Activated CD8-positive, alpha-beta memory T cell treated with anti-CD3 and anti-CD28 coated beads, Interleukin-2, amount 50 U/mL, for 24 hours (primary cell): ENCODE measurements around the gene ULBP2.
A peak's percentile ranks its signal among the peaks of the same experiment; 100 is the strongest.

ENCODE experiments used
- DNase-seq: peaks from one replicate; pipeline ENCODE4 v3.0.0-alpha.2; 2020; ENCODE audit errors: extremely low read depth

Gene ULBP2, protein sequence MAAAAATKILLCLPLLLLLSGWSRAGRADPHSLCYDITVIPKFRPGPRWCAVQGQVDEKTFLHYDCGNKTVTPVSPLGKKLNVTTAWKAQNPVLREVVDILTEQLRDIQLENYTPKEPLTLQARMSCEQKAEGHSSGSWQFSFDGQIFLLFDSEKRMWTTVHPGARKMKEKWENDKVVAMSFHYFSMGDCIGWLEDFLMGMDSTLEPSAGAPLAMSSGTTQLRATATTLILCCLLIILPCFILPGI

DNA sequence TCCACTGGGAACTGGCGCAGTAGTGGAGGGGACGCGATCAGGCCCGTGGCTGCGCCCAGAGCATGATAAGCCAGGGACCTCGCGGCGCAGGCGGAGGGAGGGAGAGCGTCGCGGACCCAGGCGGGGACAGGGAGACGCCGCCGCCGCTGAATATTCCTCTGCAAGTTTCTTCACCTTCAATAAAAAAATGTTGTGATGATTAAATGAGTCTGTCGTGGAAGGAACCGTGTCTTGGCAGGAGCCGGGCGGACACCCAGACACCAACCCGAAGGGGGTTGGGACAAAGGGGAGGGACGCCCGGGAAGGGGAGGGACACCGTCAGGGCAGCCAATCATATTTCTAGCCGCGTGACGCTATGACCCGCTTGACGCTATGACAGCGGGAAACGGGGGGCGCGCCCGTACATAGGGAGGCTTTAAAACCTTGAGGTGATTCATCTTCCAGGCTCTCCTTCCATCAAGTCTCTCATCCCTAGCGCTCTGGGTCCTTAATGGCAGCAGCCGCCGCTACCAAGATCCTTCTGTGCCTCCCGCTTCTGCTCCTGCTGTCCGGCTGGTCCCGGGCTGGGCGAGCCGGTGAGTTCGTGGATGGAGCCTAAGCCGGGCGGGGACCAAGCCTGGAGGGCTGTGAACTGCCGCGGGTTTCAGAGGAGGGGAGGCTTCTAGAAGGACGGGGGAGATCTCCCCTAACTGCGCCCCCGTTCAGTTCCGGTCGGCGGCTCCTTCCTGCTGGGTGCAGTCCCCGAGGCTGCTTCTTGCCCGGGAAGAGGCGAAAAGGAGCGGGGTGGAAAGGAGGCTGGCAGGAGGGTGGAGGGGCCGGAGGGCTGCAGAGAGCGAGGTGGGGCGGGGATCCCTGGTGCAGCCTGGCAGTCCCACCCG lies at the start of gene ULBP2:
Gene ULBP2, plus strand, starts transcription at position 432 of the 878 bp plus-strand sequence. Its CDS starts 59 bp downstream, at position 491.
- peak; percentile 74 for DNase-seq

DNA sequence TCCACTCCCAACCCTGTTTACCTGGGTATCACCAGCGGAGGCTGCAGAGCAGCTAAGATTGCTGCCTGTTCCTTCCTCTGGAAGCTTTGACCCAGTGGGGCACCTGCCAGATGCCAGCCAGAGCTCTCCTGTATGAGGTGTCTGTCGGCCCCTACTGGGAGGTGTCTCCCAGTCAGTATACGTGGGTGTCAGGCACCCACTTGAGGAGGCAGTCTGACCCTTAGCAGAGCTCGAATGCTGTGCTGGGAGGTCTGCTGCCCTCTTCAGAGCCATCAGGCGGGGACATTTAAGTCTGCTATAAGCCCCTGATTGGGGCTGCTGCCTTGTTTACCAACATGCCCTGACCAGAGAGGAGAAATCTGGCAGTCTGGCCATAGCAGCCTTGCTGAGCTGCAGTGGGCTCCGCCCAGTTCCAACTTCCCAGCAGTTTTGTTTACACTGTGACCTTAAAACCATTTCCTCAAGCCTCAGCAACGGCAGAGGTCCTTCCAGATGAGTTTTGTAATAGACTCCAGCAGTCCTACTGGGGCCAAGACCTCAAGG lies 46.7 kb upstream of the ULBP2 start:
- DNase-seq, result no peak

DNA sequence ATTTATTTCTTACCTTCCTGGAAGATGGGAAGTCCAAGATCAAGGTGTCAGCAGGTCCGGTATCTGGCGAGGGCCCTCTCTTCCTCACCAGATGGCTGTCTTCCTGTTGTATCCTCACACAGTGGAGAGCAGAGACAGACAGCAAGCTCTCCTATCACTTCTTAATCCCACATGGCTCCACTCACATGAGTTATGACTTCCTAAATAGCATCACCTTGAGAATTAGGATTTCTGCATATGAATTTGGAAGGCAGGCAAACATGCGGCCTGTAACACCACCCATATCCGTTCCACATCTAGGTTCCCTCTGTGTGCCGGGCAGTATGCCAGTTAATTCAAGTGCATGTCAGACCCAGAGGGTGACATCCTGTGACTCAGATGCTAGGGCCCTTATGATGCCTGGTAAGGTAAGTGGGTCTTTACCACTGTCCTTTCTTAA lies 46.0 kb upstream of the ULBP2 start:
- DNase-seq, result peak; percentile 1

DNA sequence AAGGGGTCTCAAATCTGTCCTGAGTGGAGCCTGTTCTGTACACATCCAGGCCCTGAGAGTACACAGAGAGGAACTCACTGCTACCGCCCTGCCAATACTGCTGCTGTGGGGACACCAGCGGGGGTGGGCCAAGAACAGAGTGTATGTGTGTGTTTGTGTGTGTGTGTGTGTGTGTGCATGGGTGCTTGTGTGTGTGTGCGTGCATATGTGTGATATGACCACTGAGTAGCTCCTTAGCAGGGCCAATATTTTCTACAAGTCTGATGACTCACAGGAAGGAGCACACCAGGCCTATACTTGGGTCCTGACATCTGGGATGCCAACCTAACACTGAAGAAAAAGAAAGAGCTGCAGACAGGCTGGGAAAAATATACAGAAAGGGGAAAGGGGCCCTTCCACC lies 45.3 kb upstream of the ULBP2 start:
- DNase-seq, result no peak

DNA sequence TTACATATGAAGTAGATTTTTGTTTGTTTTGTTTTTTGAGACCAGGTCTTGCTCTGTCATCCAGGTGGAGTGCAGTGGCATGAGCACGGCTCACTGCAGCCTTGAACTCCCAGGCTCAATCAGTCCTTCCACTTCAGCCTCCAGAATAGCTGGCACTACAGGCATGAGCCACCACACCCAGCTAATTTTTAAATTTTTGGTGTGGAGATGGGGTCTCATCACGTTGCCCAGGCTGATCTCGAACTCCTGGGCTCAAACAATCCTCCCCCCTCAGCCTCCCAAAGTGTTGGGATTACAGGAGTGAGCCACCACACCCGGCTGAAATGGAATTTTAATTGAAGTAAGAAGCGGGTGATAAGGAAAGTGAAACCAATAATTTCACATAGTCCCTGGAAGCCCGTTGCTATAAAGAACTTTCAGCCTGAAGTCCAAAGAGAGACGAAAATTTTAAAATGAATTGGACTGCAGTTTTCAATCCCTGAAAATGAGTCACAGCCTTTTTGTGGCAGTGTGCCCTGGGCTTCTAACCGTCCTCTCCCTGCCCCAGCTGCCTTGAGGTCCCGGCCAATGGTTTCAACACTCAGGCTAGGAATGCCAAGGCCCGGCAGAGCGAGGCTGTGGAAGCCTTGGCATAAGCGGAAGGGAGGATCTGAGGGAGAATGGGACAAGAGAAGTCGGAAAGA lies 44.7 kb upstream of the ULBP2 start:
- DNase-seq, result no peak

DNA sequence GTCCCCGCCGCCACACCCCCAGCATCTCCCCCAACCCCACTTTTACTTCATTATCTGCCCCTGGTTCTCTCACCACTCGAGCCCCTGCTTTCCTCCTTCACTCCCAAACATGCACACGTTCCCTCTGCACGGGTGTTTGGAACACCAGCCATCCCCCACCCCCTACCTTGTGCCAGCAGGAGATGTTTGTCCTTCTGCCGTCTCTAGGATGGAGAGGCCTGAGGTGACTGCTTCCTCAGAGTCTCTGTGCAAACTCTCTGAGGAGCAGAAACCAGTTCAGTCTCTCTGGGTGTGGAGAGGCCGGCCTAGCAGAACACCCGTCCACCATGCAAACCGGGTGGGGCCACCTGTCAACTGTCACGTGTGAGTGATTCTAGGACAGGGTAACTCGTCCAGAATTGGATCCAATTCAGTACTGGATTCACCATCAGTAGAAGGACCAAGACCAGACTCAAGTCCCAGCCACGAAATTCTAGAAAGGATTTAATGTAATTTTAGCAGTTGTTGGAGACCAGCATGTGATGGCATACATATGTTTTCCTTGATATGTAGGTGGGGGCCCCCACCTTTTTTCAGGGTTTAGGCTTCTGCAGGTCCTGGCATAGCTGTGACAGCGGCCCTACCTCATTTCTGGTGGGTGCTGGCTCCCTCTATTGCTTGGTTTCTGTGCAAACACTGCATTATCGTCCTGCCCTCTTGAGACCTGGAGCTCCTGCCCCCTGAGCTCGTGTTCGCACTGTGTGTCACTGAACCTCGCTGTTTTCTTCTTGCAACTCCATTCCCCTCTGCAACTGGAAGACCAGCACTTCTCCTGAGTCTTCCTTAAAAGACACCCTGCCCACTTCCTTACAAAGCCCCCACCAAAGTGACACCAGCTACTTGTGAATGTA lies 43.7 kb upstream of the ULBP2 start, which contains the start of gene RAET1E:
Gene RAET1E, minus strand, starts transcription at position 259 of the 890 bp plus-strand sequence. CDS start 7,212 bp downstream, outside the sequence.
- DNase-seq, result no peak

DNA sequence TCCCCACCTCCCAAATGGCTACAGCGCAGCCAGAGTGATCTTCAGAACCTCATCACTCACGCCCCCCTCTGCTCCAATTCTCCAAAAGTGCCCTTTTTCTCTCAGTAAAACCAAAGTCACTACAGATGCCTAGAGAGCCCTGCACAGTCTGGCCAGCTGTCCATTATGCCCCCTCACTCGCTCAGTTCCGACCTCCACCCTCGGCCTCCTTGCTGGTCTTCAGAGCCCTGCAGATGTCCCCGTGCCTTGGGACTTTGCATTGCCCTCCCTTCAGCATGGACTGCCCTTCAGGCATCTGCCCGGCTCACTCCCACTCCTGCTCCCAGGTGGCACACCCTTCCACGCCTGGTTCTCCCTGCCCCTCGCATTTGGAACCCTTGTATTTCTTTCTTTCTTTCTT lies 42.8 kb upstream of the ULBP2 start:
- DNase-seq, result no peak

DNA sequence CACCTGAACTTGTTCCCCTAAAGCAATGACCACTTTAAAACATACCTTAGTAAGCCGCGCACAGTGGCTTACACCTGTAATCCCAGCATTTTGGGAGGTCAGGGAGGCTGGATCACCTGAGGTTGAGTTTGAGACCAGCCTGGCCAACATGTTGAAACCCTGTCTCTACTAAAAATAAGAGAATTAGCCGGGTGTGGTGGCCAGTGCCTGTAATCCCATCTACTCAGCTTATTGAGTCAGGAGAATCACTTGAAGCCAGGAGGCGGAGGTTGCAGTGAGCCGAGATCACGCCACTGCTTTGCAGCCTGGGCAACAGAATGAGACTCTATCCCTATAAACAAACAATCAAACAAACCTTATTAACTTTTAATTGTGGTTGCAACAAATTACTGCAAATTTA lies 42.3 kb upstream of the ULBP2 start:
- DNase-seq, result no peak

DNA sequence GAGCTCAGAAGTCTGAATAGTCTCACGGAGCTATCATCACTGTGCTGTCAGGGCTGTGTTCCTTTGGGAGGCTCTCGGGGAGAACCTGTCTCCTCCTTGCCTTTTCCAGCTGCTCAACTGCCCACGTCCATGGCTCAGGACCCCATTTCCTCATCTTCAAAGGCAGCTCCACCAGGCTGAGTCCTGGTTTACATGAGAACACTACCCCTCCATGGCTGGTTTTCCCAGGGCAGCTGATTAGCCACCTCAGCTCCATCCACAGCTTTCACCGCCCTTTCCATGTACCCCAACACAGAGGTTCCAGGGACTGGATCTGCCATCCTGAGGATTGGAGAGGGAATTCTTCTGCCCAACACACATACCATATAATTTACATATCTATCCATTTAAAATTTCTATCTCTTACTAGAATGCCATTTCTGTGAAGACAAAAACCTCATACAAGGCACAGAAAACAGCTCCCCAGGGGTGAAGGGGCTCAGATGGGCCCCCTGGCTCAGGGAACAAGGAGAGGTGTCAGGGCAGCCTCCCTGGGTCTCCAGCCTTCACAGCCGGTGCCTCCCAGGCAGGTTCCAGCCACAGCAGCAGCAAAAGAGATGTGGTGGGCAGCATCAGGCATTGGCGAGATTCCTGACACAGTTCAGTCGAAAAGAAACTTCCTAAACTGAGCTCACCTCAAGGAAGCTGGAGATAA lies 41.7 kb upstream of the ULBP2 start:
- no peak for DNase-seq

DNA sequence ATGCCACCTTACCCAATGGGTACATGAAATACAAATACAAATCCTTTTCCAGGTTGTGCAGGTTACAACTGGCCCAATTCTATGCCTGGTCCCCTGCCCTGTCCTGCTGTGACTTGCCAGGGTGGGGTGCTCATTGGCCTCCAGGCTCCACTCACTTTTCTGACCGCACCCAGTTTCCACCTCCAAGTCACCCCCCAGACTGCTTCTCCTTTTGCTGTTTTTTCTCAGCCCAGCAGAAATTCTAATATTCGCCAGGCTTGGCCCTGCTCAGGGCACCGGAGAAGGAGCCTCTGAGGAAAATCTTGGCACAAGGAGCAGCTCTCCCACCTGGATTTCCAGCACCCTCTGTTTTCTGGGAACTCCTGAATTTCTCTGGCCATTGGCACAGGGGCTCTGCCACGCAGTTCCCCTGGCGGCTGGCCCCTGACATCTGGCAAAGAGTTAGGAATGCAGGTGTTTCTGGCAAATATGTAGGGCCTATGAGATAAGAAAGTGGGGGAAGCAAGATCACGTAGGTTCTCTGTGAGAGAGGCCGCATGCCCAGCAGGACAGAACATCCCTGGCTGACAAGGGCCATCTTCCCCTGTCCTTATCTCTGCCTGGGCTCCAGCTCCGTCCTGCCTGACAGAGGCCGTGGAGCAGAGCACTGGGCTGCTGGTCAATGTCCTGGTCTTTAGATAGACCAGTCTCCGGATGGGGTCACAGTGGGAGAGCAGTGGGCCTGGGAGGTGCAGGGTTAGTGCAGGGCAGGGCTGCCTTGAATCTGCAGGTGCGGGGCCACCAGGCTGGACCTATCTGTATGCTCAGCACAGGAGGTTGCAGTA lies 41.0 kb upstream of the ULBP2 start:
- no peak for DNase-seq

DNA sequence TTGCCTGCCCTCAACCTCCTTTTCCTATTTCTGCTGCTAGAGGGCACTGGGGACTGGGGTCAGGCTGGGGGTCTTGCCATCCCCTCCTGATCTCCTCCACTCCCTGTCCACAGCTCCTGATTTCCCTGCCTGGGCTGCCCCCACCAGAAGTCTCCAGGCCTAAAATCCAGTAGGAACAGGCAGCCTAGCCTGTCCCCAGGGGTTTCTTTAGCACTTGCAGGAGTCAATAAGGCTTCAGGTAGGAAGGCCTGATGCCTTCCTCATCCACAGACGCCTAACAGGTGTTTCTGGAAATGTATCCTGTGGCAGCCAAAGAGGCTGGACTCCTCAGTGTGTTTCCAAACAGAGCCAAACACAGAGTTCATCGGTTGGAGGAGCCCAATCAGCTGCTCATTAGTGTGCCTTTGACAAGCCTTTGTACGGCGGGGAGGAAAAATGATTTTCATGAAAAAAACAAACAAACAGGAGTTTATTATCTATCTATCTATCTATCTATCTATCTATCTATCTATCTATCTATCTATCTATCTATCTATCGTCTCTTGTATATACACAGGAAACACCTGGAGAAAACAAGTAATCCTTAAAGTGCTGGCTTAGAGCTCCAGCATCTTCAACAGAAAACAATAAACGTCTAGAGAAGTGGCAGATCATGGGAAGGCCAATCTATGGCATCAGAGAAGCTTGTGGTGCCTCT lies 40.2 kb upstream of the ULBP2 start:
- no peak for DNase-seq

DNA sequence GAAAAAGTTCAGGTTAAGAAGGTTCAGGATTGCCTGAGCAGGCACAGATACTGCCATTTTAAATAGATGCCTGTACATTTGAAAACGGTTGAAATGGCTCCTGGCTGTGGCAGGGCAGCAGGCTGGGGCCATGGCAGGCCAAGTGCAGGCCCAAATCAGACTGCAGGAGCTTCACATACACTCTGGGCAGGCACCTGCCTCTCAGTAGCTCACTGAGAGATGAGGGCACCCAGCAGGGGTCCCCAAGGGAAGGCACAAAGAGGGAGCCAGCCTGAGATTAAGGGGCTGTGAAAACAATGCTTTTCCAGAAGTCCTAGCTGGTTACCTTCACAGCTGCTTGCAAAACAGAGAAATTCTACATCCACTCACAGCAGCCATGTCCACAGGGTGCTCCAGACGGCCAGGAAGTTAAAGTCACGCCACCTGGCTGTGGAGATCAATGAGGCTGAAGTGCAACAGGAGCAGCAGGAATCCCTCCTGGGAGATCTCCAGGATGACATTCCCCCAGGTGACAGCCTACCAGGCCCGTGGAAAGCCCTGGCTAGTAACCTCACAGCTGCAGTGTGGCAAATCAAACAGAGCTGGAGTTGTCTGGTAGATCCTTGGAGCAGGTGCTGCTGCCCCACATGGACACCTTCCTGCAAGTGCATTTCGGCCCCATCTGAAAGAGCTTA lies 37.7 kb upstream of the ULBP2 start:
- no peak for DNase-seq

DNA sequence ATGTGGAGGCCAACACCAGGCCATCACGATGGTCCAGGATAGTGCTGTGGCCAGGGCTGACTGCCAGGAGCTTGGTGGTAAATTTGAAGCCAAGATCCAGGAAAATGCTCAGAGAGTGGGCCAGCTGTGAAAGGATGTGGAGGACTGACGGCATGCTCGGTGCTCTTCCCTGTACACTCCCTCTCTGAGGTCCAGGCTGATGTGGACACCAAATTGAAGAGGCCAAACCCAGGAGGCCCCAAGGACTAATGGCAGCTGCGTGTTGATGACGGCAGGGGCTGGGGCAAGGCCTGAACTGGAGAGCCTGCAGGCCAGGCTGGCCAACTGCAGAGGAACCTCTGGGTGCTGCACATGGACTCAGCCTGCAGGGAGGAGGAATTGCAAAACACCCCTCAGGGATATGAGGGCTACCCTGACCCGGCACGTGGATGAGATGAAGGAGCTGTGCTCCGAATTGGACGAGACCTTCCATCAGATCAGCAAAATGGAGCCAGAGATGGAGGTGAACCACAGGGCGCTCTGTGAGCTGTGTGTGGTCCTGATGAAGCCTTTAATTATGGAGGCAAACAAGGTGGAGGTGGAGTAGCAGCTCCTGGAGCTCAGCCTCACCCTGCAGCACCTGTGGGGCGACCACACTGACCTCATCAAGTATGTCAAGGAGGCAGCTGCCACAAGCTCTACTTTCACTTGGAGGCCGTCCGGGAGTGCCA lies 37.0 kb upstream of the ULBP2 start:
- no peak for DNase-seq

DNA sequence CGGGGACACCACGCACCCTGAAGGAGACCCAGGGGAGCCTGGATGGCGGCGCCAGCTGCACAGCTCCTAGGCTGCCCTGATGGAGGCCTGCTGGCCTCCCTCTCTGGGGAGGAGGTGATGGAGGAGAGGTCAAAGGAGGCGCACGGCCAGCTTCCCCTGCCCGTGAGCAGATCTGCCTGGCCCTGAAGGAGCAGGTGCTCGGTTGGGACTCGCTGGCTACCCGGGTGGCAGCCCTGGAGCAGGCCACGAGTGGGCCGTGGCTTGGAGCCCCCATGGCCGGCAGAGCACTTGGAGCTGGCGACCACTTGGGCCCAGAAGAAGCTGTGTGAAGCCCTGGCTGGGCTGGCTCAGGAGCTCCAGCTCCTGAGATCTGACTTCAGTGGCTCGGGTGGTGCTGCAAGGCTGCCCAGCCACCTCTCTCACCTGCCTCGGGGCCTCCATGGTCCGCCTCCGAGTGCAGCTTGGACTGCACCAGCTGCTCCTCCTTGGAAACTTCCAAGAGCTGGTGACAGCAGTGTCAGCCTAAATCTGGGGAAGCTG lies 36.4 kb upstream of the ULBP2 start:
- no peak for DNase-seq

DNA sequence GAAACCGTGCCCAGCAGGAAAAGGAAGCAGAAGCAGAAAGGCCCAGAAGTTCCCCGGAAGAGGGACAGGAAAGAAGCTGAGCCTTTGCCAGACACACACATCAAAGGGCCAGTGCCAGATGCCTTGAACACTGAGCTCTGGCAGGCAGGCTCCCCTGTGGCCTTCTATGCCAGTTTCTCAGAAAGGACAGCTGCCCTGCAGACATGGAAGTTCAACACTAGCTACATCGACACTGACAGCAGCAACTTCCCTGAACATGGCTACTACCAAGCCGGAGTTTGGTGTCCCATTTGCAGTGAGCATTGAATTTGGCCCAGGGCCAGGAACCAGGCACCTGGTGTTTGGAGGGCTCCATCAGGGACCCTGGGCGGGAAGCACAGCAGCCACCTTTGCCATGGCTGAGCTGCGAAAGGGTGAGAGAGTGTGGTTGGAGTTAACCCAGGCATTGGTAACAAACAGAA lies 35.9 kb upstream of the ULBP2 start:
- no peak for DNase-seq

DNA sequence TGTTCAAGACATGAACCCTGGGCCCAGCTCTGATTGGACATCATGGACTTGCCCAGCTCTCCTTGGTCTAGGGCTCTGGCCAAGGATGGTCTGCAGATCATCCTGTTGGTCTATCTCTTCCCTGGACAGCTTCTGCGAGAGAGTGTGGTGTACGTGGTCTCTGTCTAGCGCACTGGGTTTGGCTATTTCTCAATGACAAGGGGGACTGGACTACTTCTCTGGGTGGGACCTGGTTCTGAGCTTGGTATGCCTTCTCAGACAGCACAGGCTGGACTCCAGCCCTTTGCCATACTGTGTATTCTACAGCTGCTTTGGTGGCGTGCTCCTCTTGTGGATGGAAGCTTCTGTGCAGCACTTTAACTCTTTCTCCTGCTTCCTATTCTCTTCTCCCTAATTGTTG lies 35.4 kb upstream of the ULBP2 start:
- no peak for DNase-seq

DNA sequence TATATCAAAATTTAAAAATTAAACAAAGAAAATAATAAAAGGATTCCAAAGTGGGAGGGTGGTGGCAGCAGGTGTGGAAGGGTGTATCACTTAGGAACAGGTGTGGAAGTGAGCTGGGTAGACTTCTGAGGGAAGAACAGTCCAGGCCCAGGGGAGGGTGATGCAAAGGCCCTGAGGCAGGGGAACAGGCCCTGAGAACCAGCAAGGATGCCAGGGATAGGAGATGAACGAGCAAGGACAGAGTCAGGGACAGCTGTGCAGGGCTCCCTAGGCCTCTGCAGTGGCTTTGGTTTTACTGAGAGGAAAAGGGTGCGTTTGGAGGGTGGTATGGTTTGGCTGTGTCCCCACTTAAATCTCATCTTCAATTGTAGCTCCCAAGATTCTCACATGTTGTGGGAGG lies 34.5 kb upstream of the ULBP2 start:
- no peak for DNase-seq
